ENCODE data around the gene IGSF9B.

GRCh38 chr11:133860151-133860550, 96.6 kb downstream of the IGSF9B start:
- no peak for TF ChIP-seq EZH2 (IDR thresholded peaks at IDR 0.05; ENCODE audit: borderline replicate concordance)
- TF ChIP-seq CTCF (IDR thresholded peaks at IDR 0.05; ENCODE audit: poor library complexity) = no peak
